HG03060 (cell line): ENCODE measurements around the gene CHRNA9.
A peak's percentile ranks its signal among the peaks of the same experiment; 100 is the strongest.

Experiments used
- ATAC-seq: cut with Tn5 transposase; IDR thresholded peaks from one replicate; pipeline ENCODE4 v1.9.1; 2021; ENCODE audit warnings: low read depth, moderate number of reproducible peaks; ENCODE audit not compliant: unreplicated experiment

CHRNA9 gene

DNA sequence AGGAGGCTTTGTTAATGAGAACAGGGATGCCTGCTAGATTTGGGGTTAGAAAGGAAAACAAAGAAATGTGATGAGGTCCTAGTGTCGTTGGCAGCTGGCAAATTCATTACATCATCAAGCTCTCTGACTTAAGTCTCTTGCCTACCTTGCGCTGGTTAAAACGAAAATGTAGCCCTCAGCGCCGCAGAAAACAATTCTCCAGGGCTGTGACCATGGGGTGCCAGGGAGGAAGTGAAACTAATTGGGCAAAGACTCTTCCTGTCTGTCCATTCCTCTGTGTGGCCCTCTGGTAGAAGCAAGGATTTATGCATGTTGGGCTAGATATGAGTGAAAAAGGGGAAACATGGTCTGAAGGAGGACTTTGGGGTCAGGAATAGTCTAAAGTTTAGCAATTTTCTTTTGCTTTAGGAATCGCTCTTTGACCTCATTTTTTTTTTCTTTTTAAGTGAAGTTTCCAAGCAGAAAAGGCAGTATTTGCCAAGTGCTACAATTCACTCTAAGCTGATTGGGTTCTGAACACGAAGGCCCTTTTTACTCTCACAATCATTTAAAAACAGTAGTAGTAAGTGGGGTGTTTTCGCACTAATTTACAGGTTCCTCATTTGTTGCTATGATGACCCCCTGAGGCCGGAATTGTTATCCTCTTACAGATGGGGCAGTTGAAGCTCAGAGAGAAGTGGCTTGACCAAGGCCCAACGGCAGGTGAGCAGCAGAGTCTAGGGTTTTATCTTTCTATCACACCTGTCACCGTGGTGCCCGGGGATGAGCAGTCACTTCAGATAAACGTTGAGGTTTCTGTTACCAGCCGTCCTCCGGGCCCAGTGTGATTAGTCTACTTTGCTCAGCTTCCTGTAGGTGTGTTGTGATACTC, 27.3 kb upstream of the CHRNA9 start:
- no peak for ATAC-seq

DNA sequence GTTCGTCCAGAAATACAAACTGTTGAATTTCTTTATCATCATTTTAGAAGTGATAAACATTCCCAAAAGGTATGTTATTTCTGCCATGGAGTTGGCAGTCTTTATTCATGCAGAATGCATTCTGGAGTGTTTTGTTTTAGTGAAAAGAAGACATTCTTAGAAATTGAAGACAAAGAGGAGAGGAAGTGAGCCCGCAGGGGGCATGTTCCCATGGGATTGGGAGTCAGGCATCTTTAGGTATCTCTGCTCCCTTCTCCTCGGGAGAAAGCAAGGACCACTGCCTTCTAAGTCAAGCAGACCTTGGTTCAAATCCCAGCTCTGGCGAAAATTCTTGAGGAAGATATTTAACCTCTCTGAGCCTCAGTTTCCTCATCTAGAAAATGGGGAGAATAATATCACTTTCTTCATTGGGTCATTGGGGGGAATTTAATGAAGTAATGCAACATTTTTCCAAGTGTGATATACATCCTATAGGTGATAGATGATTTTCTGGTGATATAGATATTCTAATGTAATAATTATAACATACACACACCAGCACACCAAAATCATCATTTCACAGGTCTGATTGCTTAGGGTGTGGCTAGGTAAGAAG, 26.5 kb upstream of the CHRNA9 start:
- no peak for ATAC-seq

DNA sequence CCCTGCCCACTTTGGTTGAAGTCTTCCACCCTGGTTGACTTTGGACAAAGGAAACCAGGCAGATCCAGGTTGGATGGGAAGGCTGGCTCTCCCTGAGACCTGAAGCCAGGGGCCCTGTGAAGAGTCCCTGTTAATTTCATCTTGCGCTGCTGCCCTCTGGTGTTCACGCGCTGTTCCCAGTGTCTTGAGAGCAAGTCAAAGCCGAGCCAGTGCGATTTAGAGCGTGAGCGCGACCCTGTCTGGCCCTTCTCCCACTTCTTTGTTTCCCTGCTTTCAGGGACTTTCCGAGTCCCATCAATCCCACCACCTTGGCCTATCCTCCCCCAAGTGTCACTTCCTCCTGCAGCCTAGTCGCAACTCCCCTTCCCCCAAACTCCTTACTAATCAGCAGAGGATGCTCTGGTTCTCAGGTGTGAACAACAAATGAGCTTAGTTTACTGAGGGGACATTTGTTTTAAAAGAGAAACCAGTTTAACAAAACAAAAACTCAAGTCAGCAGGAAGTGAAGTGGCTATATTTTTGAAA, 25.8 kb upstream of the CHRNA9 start:
- peak; percentile 16 for ATAC-seq

DNA sequence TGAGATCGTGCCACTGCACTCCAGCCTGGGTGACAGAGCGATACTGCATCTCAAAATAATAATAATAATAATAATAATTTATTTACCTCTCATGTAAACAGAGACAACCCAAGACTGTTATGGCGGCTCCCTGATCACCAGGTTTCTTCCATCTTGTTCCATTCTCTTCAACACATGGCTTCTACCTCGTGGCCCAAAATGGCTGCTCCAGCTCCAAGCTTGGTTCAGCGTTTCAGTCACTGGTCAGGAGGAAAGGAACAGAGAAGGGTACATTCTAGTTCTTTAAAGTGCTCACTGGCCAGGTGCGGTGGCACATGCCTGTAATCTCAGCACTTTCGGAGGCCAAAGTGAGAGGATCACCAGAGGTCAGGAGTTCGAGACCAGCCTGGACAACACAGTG, 24.9 kb upstream of the CHRNA9 start:
- no peak for ATAC-seq

DNA sequence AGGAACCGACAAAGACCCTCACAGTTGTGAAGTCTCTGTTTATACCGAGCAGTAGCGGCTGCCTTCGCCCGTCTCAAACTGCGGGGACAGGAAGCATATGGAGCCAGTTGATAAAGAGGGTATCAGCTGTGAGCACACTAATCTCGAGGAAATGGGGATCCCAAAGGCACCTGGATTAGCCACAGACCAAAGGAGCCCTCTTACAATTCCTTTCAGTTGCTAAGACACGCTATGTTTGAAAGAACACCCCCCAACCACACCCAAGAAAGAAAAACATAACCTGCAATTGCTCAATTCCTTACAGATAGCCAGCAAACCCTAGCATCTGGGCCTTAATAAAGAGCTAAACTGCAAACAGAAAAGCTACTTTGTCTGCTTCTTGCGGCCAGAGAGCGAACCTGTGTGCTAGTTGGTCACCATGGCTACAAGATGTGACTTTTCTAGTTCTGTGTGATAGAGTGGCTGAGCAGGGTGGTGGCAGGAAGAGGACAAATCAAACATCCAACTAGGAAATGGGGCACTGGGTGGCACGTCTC, 23.3 kb upstream of the CHRNA9 start:
- no peak for ATAC-seq

DNA sequence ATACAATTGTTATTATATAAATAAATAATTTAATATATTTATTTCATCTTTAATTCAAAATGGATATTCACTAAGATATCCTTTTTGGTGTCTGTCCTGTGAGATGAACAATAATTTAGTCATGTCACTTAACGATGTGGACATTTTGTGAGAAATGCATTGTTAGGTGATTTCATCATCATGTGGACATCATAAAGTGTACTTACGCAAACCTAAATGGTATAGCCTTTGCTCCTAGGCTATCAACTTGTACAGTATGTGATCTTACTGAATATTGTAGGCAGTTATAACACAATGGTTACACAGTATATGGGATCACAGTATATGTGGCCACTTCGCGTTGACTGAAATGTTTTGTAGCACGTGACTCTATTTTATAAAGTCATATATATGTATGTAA, 20.2 kb upstream of the CHRNA9 start:
- ATAC-seq, result no peak

DNA sequence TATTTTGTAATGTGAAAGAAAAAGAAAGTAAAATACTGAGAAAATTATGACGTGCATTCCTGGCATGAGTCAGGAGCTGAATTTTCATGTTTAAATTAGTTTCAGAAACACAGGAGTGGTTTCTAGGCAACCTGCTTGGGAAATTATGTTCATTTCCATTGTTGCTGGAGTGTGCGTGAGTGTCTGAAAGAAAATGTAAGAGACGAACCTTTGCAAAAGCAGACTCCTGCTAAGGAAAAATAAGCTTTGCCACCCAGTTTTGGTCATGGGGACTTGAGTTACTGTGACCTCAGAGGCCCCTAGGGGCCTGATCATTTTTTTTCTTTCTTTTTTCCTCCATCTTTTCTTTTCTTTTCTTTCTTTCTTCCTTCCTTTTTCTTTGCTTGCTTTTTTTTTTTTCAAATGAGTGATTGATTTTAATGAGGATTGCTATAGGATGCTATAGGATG, 18.8 kb upstream of the CHRNA9 start:
- ATAC-seq, result no peak

DNA sequence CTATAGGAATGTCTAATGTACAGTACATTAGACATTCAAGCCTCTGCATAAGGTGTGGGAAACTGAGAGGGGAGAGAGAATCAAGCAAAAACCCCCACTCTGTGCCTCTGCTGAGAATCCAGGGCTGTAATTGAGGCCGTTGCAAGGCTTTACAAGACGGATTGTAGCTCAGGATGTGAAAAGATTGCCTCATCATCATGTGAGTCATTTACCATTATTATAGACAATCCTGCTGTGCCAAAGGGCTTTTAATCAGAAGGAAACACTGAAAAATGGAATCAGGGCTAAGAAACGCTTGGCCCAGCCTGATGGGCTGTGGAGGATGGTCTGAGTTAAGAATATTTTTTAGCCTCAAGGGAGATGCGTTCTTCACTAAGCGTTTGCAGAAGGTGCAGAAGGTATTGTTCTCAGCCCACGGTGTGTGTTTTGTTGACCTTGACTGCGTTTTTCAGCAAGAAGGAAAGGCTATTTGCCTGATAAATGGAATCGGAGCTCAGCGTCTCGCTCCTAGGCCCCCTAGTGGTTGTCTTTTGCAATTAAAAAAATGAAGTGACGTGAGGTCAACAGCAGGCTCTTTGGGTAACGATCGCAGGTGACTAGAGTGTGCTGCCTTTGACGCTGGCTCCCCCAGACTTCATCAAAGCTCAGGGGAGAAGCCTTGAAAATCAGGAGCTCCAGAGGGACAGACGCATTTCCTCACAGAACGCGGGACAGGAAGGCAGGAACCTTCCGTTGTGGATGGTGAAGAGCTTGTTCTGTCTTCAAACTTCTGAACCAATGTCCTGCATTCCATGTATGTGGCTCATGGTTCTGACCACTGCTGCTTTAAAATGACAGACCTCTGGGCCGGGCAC, 18.1 kb upstream of the CHRNA9 start:
- ATAC-seq, result no peak

DNA sequence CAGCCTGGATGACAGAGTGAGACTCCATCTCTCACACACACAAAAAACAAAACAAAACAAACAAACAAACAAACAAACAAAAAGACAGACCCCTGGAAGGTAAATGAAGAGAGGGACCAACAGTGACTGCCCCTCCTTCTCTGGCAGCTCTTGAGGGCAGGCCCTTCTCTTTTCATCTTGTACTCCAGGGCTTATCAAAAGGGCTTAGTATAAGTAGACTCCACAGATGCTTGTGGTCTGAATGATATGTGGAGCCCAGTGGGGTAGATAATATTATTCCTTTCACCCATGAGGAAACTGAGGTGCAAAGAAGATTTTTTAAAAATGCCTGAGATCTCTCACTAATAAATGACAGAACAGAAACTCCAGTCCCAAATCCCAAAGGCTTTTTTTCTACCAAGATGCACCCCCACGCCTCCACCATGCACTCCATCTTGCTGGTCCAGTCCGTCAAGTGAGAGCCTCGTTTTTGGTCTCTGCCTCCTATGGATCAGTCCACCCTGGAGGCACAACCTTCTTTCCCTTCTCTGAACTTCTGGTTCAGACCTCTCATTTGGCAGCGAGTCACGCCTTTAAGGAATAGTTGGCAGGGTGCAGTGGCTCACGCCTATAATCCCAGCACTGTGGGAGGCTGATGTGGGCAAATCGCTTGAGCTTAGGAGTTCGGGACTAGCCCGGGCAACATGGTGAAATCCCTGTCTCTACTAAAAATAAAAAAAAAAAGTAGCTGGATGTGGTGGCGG, 17.0 kb upstream of the CHRNA9 start:
- ATAC-seq, result no peak

DNA sequence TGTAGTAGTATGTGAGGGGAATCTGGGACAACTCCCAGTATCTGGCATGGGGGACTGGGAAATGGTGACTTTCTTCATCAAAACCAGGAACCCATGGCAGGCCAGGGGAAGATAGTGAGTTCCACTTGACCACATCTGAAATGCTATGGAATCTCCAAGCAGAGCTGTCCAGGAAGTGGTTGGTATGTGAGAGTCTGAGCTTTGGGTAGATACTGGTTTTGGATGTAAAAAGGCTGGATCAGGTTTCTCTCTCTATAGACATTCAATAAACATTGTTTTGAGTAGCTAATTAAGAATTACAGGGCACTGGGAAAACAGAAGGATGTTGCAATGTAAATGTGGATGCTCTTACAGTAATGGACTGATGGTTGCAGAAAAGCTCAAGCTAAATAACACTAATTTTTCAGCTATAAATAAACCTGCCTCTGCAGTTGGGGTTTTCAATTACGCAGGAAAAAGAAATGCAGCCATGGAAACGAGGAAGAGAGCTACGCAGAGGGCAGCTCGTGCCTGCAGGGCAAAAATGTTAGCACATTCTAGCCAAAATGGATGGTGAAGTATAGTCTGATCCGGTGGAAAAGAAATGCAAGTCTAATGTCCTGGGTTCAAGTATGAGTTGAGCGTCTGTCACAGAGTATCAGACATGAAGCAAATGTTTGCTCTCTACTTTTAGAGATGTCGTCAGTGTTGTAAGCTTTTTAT, 13.4 kb upstream of the CHRNA9 start:
- ATAC-seq, result no peak

DNA sequence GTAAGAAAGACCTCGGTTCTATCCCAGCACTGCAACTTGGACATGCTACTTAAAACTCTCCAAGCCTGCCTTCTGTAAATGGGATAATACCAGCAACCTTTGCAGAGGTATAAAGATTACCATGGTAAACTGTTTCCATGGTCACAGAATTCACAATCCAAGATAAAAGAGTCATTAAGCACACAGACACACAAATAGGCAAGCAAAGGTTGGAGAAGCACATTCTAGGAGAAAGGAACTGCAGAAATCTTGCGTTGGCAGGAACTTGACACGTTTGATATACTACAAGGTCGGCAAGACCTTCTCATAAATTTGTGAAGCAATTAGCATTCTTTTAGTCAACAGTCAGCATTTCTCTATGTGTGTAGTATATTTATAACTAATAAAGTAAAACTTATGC, 12.3 kb upstream of the CHRNA9 start:
- ATAC-seq, result no peak

DNA sequence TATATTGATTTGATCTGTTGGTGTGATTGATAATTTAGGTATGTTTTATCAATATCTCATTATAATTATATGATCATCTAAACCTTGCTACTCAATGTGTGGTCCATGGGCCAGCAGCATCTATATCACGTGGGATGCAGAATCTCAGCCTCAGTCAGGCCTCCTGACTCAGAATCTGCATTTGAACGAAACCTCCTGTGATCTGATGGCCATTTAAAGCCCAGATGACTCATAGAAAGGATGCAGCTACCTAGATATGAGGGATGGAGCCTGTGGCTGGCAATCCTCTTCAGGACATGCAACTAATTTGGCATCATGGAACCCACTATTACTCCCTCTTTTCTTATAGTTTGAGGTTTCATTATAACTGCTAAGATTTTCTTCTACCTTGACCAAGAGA, 11.3 kb upstream of the CHRNA9 start:
- no peak for ATAC-seq

DNA sequence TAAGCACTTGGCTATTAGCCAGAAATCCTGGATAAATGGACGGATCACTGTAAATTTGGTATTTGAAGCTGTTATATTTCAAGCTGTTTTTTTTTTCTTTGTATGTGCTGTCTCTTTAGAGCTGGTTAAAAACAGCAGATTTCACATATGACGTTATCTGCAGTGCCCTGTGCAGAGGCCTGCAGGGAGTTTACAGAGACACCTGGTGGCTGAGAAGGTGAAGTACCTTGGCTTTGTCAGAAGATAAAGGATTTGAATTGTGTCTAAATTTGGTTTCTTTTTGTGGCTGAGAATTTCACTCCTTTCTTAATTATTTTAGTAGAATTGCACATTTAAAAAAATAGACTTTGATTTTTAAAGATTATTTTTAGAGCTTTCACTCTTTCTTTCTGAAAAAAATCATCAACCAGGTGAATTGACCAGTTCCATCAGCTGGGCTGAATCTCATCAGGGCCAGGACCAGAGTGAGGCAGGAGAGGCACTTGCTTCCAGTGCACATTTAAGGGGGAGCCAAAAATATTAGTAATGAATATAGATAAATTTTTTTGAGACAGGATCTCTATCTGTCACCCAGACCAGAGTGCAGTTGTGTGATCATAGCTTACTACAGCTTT, 9.6 kb upstream of the CHRNA9 start:
- peak; percentile 78 for ATAC-seq

DNA sequence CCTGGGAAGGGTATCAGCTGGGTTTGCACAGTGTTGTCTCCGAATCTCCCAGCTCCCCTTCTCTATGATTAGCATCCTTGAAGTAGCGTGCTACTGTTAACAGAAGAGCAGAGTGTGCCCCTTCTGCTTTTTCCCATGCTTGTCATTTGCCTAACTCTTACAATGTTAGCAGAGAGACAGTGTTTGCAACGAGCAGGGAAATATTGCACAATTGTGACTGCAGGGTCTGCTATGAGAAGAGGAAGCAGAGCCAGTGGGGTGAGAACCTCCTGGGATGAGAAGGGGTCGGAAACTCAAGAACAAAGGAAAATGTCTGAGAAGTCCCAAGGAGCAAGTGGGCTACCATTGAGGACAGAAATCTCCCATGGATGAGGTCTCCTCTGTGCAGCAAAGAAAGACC, 7.8 kb upstream of the CHRNA9 start:
- ATAC-seq, result no peak

DNA sequence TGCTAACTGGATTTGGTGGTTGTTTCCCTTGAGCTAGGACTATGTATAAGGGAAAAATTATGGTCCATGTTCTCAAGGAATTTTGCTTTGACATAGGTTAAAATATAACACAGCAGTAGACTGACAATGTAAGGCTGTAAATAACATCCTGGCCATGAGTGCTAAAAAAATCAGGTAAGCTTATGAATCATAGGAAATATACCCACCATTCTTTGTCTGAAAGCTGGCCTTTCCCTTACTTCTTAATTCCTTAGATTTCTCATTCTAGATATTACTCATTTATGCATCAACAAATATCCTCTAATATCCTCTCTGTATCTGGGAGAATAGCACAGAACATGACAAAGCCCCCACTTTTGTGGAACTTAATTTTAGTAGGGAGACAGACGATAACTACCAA, 6.8 kb upstream of the CHRNA9 start:
- ATAC-seq, result no peak

DNA sequence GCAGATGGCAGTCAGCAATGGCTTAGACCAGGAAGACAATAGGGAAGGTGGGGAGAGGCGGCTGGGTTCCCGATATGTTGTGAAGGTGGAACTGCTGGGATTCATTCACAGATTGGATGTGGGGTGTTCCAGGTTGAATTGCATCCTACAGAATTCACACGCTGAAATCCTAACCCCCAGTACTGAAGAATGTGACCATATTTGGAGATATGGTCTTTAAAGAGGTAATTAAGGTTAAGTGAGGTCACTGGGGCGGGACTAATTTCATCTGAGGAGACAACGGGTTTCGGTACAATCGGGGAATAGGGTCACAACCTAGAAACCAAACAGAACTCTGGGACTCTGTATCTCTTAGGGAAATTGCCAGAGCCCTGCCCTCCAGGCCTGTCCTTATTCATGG, 5.3 kb upstream of the CHRNA9 start:
- no peak for ATAC-seq

DNA sequence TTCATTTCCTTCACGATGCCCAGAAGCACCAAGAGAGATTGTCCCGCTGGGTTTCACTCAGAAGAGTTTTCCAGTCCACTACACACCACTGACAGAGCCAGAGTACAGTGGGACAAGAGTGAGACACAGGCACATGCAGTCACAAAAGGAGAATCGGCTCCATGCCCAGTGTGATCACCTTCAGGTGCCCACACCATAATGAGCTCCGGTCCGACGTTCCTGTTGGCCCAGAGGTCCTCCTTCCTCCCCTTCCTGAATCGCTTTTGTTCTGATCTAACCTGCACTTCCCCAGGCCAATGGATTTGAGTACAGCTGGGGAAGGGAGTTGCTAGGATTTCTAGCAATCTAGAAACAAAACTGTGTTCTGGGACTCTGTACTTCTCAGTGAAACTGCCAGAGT, 4.6 kb upstream of the CHRNA9 start:
- ATAC-seq, result no peak

DNA sequence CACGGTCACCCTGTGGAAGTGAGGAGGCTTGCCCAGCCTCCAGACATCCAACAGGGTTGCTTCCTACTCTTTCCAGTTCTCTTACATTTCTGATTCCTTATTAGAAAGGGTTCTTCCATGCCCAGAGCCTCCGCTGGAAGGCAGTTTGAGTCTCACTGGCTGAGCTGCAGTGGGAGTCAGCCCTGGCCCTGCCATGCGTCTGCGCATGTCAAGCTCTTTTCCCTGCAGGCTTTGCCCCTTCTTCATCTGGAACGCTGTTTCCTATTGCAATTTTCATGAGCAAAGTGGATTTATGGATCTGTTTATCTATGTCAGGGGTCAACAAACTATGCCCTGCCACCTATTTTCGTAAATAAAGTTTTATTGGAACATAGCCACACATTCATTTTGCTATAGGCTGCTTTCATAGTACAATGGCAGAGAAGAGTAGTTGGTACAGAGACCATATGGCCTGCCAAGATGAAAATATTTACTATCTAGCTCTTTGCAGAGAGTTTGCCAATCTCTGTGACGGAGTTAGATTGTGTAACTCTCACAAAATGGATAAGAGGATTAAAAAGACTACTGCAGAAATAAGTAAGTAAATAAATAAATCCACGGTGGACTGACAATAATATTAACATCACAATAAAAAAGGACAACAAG, 3.9 kb upstream of the CHRNA9 start:
- no peak for ATAC-seq

DNA sequence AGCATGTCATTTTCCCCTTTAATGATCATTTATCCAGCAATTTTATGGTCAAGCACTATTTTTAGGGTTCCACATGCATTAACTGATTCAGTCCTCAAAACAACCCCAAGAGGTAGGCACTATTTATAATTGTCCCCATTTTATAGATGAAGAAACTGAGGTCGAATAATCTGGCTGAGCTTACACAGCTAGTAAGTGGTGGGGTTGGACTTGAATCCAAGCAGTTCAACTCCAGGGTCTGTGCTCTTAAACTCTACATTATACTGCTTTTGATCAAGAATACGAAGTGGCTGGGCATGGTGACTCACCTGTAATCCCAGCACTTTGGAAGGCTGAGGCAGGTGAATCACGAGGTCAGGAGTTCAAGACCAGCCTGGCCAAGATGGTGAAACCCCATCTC, 3.2 kb upstream of the CHRNA9 start:
- no peak for ATAC-seq
